Measurements from ENCODE around the gene PTPRN2. TPM values are rescaled to one million over a fixed set of nuclear protein-coding genes. Genes with fewer than 3 reads are reported as not detected.

Gene PTPRN2
- total RNA-seq, 1 experiment from 2014 or later = 1.7 TPM

- no peaks in the 10 kb centered on the region for H4K20me1 ChIP-seq (ENCODE audit: insufficient read depth, low read depth, low read length)
- no peak overlapping the region for H3K4me3 ChIP-seq (ENCODE audit: low read length)
- no peak overlapping the region for H3K9ac ChIP-seq (ENCODE audit: low read length)
- H3K4me1 ChIP-seq (ENCODE audit: low read length) = peaks cover 6% of the 10 kb centered on the region
- H3K9me3 ChIP-seq (ENCODE audit: low read length) = no peaks in the 10 kb centered on the region
- no peaks in the 10 kb centered on the region for H3K9me2 ChIP-seq (replicated peaks; ENCODE audit: insufficient read depth, low read length)
- no peak overlapping the region for H3K27ac ChIP-seq (ENCODE audit: low read length)
- no peaks in the 10 kb centered on the region for H3K79me2 ChIP-seq (ENCODE audit: low read length)
- no peaks in the 10 kb centered on the region for H3K27me3 ChIP-seq (ENCODE audit: low read length)
- H2AFZ ChIP-seq (ENCODE audit: low read length) = no peak overlapping the region
- no peak for DNase-seq
- H3K4me2 ChIP-seq (ENCODE audit: low read depth, low read length, poor library complexity, severe bottlenecking) = no peak overlapping the region
- H3K36me3 ChIP-seq (ENCODE audit: insufficient read depth, low read length) = no peaks in the 10 kb centered on the region
Measured at GRCh38 chr7:158588085-158588877, 658 bp upstream of the PTPRN2 start.

DNA sequence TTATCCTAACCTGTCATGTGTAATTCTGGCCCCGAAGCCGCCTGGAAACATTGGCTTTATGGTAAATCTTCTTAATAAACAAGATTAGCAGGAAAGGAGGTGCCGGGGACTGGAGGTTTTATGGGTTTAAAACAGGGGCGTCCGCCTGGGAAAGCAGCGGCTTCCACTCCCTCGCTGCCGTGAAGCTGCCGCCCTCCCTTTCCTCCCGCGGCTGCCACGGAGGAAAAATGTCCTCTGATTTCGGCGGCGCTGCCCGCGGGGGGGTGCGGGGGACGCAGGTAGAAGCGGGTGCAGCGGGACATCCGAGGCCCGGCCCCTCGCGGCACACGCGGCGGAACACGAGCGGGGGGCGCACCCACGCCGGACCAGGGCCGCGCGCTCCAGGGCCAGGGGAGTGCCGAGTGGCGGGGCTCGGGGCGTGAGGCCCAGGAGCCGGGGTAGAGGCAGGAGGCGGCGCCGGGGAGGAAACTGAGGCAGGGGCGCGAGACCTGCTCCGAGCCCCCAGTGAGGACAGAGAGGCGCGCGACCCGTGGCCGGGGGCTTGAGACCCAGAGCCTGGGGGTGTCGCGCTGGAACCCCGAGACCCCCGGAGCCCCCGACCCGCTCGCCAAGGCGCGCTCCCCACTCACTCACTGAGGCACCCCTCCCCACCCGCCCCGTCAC is 993 bp downstream of the PTPRN2 start:
- Histone ChIP-seq H3K9me2 (replicated peaks; ENCODE audit: insufficient read depth, low read length) (no peaks in the 10 kb centered on the region), H3K4me3 (ENCODE audit: low read length) (no peak overlapping the region), H3K27me3 (ENCODE audit: low read length) (no peaks in the 10 kb centered on the region; the same call in 1 of the 2 replicates), H3K36me3 (ENCODE audit: insufficient read depth, low read length) (no peaks in the 10 kb centered on the region), H3K27ac (ENCODE audit: low read length) (no peak overlapping the region), H3K9ac (ENCODE audit: low read length) (no peak overlapping the region), H2AFZ (ENCODE audit: low read length) (no peak overlapping the region), H3K4me1 (ENCODE audit: low read length) (peaks cover 11% of the 10 kb centered on the region), H3K9me3 (ENCODE audit: low read length) (no peaks in the 10 kb centered on the region), H3K4me2 (ENCODE audit: low read depth, low read length, poor library complexity, severe bottlenecking) (no peak overlapping the region), H3K79me2 (ENCODE audit: low read length) (no peaks in the 10 kb centered on the region), H4K20me1 (ENCODE audit: insufficient read depth, low read depth, low read length) (no peaks in the 10 kb centered on the region)
- no peak for DNase-seq

- Histone ChIP-seq H3K36me3 (ENCODE audit: insufficient read depth, low read length) (no peaks in the 10 kb centered on the region), H3K4me1 (ENCODE audit: low read length) (peaks cover 13% of the 10 kb centered on the region), H3K9me3 (ENCODE audit: low read length) (no peaks in the 10 kb centered on the region), H3K9ac (ENCODE audit: low read length) (no peak overlapping the region), H3K4me2 (ENCODE audit: low read depth, low read length, poor library complexity, severe bottlenecking) (no peak overlapping the region), H3K27me3 (ENCODE audit: low read length) (no peaks in the 10 kb centered on the region; the same call in 1 of the 2 replicates), H3K79me2 (ENCODE audit: low read length) (no peaks in the 10 kb centered on the region), H3K9me2 (replicated peaks; ENCODE audit: insufficient read depth, low read length) (no peaks in the 10 kb centered on the region), H2AFZ (ENCODE audit: low read length) (no peak overlapping the region), H3K4me3 (ENCODE audit: low read length) (no peak overlapping the region), H3K27ac (ENCODE audit: low read length) (no peak overlapping the region), H4K20me1 (ENCODE audit: insufficient read depth, low read depth, low read length) (no peaks in the 10 kb centered on the region)
- DNase-seq = no peak
Measured at GRCh38 chr7:158585721-158586498, 1.7 kb downstream of the PTPRN2 start.

GRCh38 chr7:158584407-158584806 is 3.2 kb downstream of the PTPRN2 start:
- H4K20me1 ChIP-seq (ENCODE audit: insufficient read depth, low read depth, low read length) = no peaks in the 10 kb centered on the region
- H3K9ac ChIP-seq (ENCODE audit: low read length) = no peak overlapping the region
- DNase-seq = no peak
- H3K9me3 ChIP-seq (ENCODE audit: low read length) = peaks cover 4% of the 10 kb centered on the region; the same call in 1 of the 2 replicates
- H3K79me2 ChIP-seq (ENCODE audit: low read length) = no peaks in the 10 kb centered on the region
- H3K4me3 ChIP-seq (ENCODE audit: low read length) = no peak overlapping the region
- H3K27ac ChIP-seq (ENCODE audit: low read length) = no peak overlapping the region
- H3K4me1 ChIP-seq (ENCODE audit: low read length) = peaks cover 13% of the 10 kb centered on the region
- H3K27me3 ChIP-seq (ENCODE audit: low read length) = peaks cover 4% of the 10 kb centered on the region; the same call in 1 of the 2 replicates
- no peak overlapping the region for H2AFZ ChIP-seq (ENCODE audit: low read length)
- no peak overlapping the region for H3K4me2 ChIP-seq (ENCODE audit: low read depth, low read length, poor library complexity, severe bottlenecking)
- no peaks in the 10 kb centered on the region for H3K36me3 ChIP-seq (ENCODE audit: insufficient read depth, low read length)
- H3K9me2 ChIP-seq (replicated peaks; ENCODE audit: insufficient read depth, low read length) = no peaks in the 10 kb centered on the region

DNA sequence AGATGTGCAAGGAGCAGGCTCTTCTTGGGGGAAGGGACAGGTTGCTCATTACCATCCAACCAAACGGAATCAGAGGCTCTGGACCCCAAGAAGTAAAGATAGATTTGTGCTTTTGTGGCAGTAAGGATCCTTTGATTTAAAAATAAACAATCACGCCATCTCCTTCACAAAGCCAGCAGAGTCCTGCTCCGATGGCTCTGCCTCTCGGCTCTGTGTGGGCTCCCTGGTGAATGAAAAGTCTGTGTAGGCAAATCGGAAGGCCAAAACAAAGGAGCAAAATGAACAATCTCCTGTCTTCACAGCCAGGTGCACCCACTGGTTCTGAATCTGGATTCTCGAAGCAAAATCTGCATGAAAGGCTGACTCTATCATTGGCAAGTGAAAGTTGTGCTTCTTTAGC is 3.8 kb downstream of the PTPRN2 start:
- H3K4me1 ChIP-seq (ENCODE audit: low read length) = peaks cover 13% of the 10 kb centered on the region
- H3K4me2 ChIP-seq (ENCODE audit: low read depth, low read length, poor library complexity, severe bottlenecking) = no peak overlapping the region
- H3K27ac ChIP-seq (ENCODE audit: low read length) = no peak overlapping the region
- no peak overlapping the region for H3K9ac ChIP-seq (ENCODE audit: low read length)
- H3K36me3 ChIP-seq (ENCODE audit: insufficient read depth, low read length) = no peaks in the 10 kb centered on the region
- H3K4me3 ChIP-seq (ENCODE audit: low read length) = no peak overlapping the region
- DNase-seq = no peak
- no peaks in the 10 kb centered on the region for H3K9me2 ChIP-seq (replicated peaks; ENCODE audit: insufficient read depth, low read length)
- H4K20me1 ChIP-seq (ENCODE audit: insufficient read depth, low read depth, low read length) = no peaks in the 10 kb centered on the region
- H3K79me2 ChIP-seq (ENCODE audit: low read length) = no peaks in the 10 kb centered on the region
- peaks cover 4% of the 10 kb centered on the region; the same call in 1 of the 2 replicates for H3K9me3 ChIP-seq (ENCODE audit: low read length)
- peaks cover 4% of the 10 kb centered on the region; the same call in 1 of the 2 replicates for H3K27me3 ChIP-seq (ENCODE audit: low read length)
- no peak overlapping the region for H2AFZ ChIP-seq (ENCODE audit: low read length)

GRCh38 chr7:158583143-158583542 is 4.5 kb downstream of the PTPRN2 start:
- Histone ChIP-seq H3K9me3 (ENCODE audit: low read length) (peaks cover 4% of the 10 kb centered on the region; the same call in 1 of the 2 replicates), H3K27me3 (ENCODE audit: low read length) (peaks cover 4% of the 10 kb centered on the region; the same call in 1 of the 2 replicates), H3K4me3 (ENCODE audit: low read length) (no peak overlapping the region), H3K79me2 (ENCODE audit: low read length) (no peaks in the 10 kb centered on the region), H3K36me3 (ENCODE audit: insufficient read depth, low read length) (no peaks in the 10 kb centered on the region), H3K4me2 (ENCODE audit: low read depth, low read length, poor library complexity, severe bottlenecking) (no peak overlapping the region), H3K9me2 (replicated peaks; ENCODE audit: insufficient read depth, low read length) (no peaks in the 10 kb centered on the region), H3K27ac (ENCODE audit: low read length) (no peak overlapping the region), H3K9ac (ENCODE audit: low read length) (no peak overlapping the region), H4K20me1 (ENCODE audit: insufficient read depth, low read depth, low read length) (no peaks in the 10 kb centered on the region), H3K4me1 (ENCODE audit: low read length) (peaks cover 13% of the 10 kb centered on the region), H2AFZ (ENCODE audit: low read length) (no peak overlapping the region)
- DNase-seq = no peak

DNA sequence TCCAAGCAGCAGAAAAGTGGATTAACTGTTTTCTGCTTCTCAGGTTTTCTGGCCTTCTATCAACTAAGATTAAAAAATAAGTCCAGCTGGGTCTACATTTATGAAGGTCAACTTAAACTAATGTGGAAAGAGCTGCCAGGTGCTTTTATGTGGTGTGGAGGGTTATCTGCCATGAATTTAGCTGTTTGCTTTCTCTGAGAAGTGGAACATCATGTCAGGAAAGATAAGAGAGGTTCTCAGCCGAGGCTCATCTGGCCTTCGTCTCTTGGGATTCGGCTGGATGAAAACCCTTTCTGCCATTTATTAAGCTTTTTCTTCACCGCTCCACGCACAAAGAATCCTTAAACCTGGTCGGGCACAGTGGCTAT is 5.5 kb downstream of the PTPRN2 start:
- Histone ChIP-seq H3K4me2 (ENCODE audit: low read depth, low read length, poor library complexity, severe bottlenecking) (no peak overlapping the region), H3K79me2 (ENCODE audit: low read length) (no peaks in the 10 kb centered on the region)

More for the DNA sequence above, 5.5 kb downstream of the PTPRN2 start:
- H3K4me1 ChIP-seq (ENCODE audit: low read length) = peaks cover 13% of the 10 kb centered on the region
- H3K9me2 ChIP-seq (replicated peaks; ENCODE audit: insufficient read depth, low read length) = no peaks in the 10 kb centered on the region
- no peak overlapping the region for H3K4me3 ChIP-seq (ENCODE audit: low read length)
- no peak overlapping the region for H3K9ac ChIP-seq (ENCODE audit: low read length)
- peaks cover 4% of the 10 kb centered on the region; the same call in 1 of the 2 replicates for H3K9me3 ChIP-seq (ENCODE audit: low read length)
- no peaks in the 10 kb centered on the region for H4K20me1 ChIP-seq (ENCODE audit: insufficient read depth, low read depth, low read length)
- no peak overlapping the region for H3K27ac ChIP-seq (ENCODE audit: low read length)
- DNase-seq = no peak
- no peak overlapping the region for H2AFZ ChIP-seq (ENCODE audit: low read length)
- H3K36me3 ChIP-seq (ENCODE audit: insufficient read depth, low read length) = no peaks in the 10 kb centered on the region
- H3K27me3 ChIP-seq (ENCODE audit: low read length) = peaks cover 4% of the 10 kb centered on the region; the same call in 1 of the 2 replicates
